GM12878 (cell line): ENCODE data around the gene TAS2R14. TPM values are rescaled to one million over a fixed set of nuclear protein-coding genes. Genes with fewer than 3 reads are reported as not detected.

Source experiments
- ATAC-seq: fragments of 200-7000 bp; cut with Tn5 transposase; 3 replicates; pipeline ENCODE4 v1.9.1; 2020; ENCODE audit warnings: mild to moderate bottlenecking, moderate library complexity
- BruUV-seq: library from RNA; stranded (reverse); fragments of 400-500 nt; replicated peaks from 2 replicates; lab custom pipeline; 2021; lab: Mats Ljungman, UMichigan
- CTCF ChIA-PET: fragments of 300-600 bp; sonication (Branson Sonifier 250); formaldehyde crosslinking; extraction: SDS; loops from one replicate; lab custom pipeline; 2021; ENCODE audit warnings: inconsistent platforms; lab: Yijun Ruan, JAX
- POLR2A ChIA-PET: fragments of 350-600 bp; formaldehyde crosslinking; extraction: SDS; loops from one replicate; lab custom pipeline; 2021; ENCODE audit warnings: inconsistent platforms; lab: Charles Lee
- RAD21 ChIA-PET: fragments of 300-600 bp; sonication (Branson Sonifier 250); formaldehyde crosslinking; loops from one replicate; lab custom pipeline; 2023; ENCODE audit warnings: antibody characterized with exemption; ENCODE audit not compliant: unreplicated experiment; lab: Charles Lee
- SMC1A ChIA-PET: fragments of 300-600 bp; sonication (Branson Sonifier 250); formaldehyde crosslinking; loops from one replicate; lab custom pipeline; 2023; ENCODE audit not compliant: unreplicated experiment, uncharacterized antibody; lab: Charles Lee
- DNase-seq: peaks from one replicate; pipeline ENCODE4 v3.0.0-alpha.2; 2011; ENCODE audit warnings: low read depth, low spot score
- FAIRE-seq: peaks from 3 replicates; lab custom pipeline; 2011; peaks lifted over from hg19 to GRCh38; lab: Jason Lieb, UNC
- H2AFZ ChIP-seq: 2 replicates; pipeline ENCODE4 v1.6.0; 2011; ENCODE audit warnings: low read depth, low read length, control low read depth; ENCODE audit not compliant: control insufficient read depth
- H3K27ac ChIP-seq: 2 replicates; pipeline ENCODE4 v1.5.1; 2011; ENCODE audit warnings: control low read depth; ENCODE audit not compliant: control insufficient read depth, insufficient read depth
- H3K27me3 ChIP-seq, 2 experiments: replicated peaks in 1 of 2; 2 replicates each; pipeline versions ENCODE4 v1.6.0 to v1.6.1; 2011; ENCODE audit warnings: low read length in 1 of 2; ENCODE audit not compliant: control insufficient read depth in 2 of 2, insufficient read depth in 2 of 2
- H3K36me3 ChIP-seq, 2 experiments: 2 replicates each; pipeline ENCODE4 v1.5.1; 2011; ENCODE audit warnings: low read length in 1 of 2; ENCODE audit not compliant: control insufficient read depth in 2 of 2, insufficient read depth in 2 of 2
- H3K4me1 ChIP-seq: 2 replicates; pipeline ENCODE4 v1.6.1; 2011; ENCODE audit warnings: mild to moderate bottlenecking, low read length, moderate library complexity, mixed read lengths; ENCODE audit not compliant: control insufficient read depth, insufficient read depth
- H3K4me2 ChIP-seq: 2 replicates; pipeline ENCODE4 v1.6.0; 2011; ENCODE audit warnings: control low read depth; ENCODE audit not compliant: control insufficient read depth, insufficient read depth
- H3K4me3 ChIP-seq: fragments of 200-600 bp; sonication (generic); 2 replicates; pipeline ENCODE4 v1.5.1; 2016
- H3K79me2 ChIP-seq: 2 replicates; pipeline ENCODE4 v1.6.0; 2011; ENCODE audit warnings: low read length; ENCODE audit not compliant: control insufficient read depth, insufficient read depth
- H3K9ac ChIP-seq: 2 replicates; pipeline ENCODE4 v1.8.0; 2011; ENCODE audit warnings: low read length, control low read depth, mixed read lengths; ENCODE audit not compliant: control insufficient read depth, insufficient read depth
- H3K9me3 ChIP-seq: replicated peaks from 3 replicates; pipeline ENCODE4 v1.5.1; 2011; ENCODE audit warnings: mild to moderate bottlenecking, low read length; ENCODE audit not compliant: control insufficient read depth, insufficient read depth
- H4K20me1 ChIP-seq: 2 replicates; pipeline ENCODE4 v1.6.0; 2011; ENCODE audit not compliant: control insufficient read depth, insufficient read depth
- CBX3 ChIP-seq: fragments of 200-600 bp; sonication (generic); IDR thresholded peaks from 2 replicates; pipeline ENCODE4 v1.6.1; 2016; ENCODE audit warnings: low read depth, borderline replicate concordance
- CHD1 ChIP-seq: IDR thresholded peaks from 2 replicates; pipeline ENCODE4 v1.6.1; 2012; ENCODE audit warnings: low read depth, low read length, improper control_type of control experiment
- EP300 ChIP-seq, 2 experiments: fragments of 150-350 bp in 1 of 2; IDR thresholded peaks; 2 replicates each; pipeline ENCODE4 v1.6.1; 2011 to 2012; ENCODE audit warnings: low read depth in 2 of 2, low read length in 2 of 2, borderline replicate concordance in 1 of 2, improper control_type of control experiment in 1 of 2, inconsistent platforms in 1 of 2; ENCODE audit not compliant: control insufficient read depth in 1 of 2
- FOXK2 ChIP-seq: fragments of 450-650 bp; IDR thresholded peaks from 2 replicates; pipeline ENCODE4 v1.6.1; 2017; ENCODE audit warnings: mild to moderate bottlenecking, moderate library complexity
- HDGF ChIP-seq: fragments of 450-650 bp; IDR thresholded peaks from 2 replicates; pipeline ENCODE4 v1.6.1; 2016; ENCODE audit warnings: antibody characterized with exemption
- IKZF1 ChIP-seq: fragments of 450-650 bp; conservative IDR thresholded peaks from 2 replicates; pipeline ENCODE4 v1.6.1; 2017; ENCODE audit warnings: antibody characterized with exemption, mild to moderate bottlenecking
- NR2C1 ChIP-seq: fragments of 450-650 bp; IDR thresholded peaks from 2 replicates; pipeline ENCODE4 v1.6.1; 2017; ENCODE audit warnings: antibody characterized with exemption, mild to moderate bottlenecking, moderate library complexity
- PAX8 ChIP-seq: fragments of 450-650 bp; IDR thresholded peaks from 2 replicates; pipeline ENCODE4 v1.6.1; 2017; ENCODE audit warnings: mild to moderate bottlenecking, moderate library complexity
- POU2F2 ChIP-seq: IDR thresholded peaks from 3 replicates; pipeline ENCODE4 v1.6.1; 2011; ENCODE audit warnings: low read depth, mild to moderate bottlenecking, low read length, borderline replicate concordance
- RAD51 ChIP-seq: fragments of 450-650 bp; IDR thresholded peaks from 2 replicates; pipeline ENCODE4 v1.6.1; 2016; ENCODE audit warnings: moderate library complexity, mild to moderate bottlenecking, inconsistent platforms
- RB1 ChIP-seq: fragments of 450-650 bp; formaldehyde crosslinking; IDR thresholded peaks from 2 replicates; pipeline ENCODE4 v1.6.1; 2017; ENCODE audit warnings: mild to moderate bottlenecking, borderline replicate concordance
- SUZ12 ChIP-seq: fragments of 200-600 bp; sonication (generic); IDR thresholded peaks from one replicate; pipeline ENCODE4 v1.6.1; 2018; ENCODE audit warnings: antibody characterized with exemption, mild to moderate bottlenecking; ENCODE audit not compliant: unreplicated experiment
- TCF3 ChIP-seq: IDR thresholded peaks from 2 replicates; pipeline ENCODE4 v1.6.1; 2012; ENCODE audit warnings: low read depth, mild to moderate bottlenecking, low read length, borderline replicate concordance; ENCODE audit not compliant: insufficient read depth
- ZNF24 ChIP-seq: fragments of 450-650 bp; IDR thresholded peaks from 2 replicates; pipeline ENCODE4 v1.6.1; 2017; ENCODE audit warnings: antibody characterized with exemption, mild to moderate bottlenecking
- WGBS: methylation state at CpG from one replicate; pipeline ENCODE4 v1.1.6; 2016; ENCODE audit warnings: low lambda C conversion rate; ENCODE audit not compliant: insufficient replicate concordance, insufficient coverage; ENCODE audit errors: missing lambda C conversion rate; 5-methylcytosine and 5-hydroxymethylcytosine counted together
- in situ Hi-C: fragments of 300-500 bp; cut with MboI; formaldehyde crosslinking; loops from 9 replicates; pipeline ENCODE4 v1.14.3; 2018; ENCODE audit warnings: mixed read lengths
- intact Hi-C: fragments of 100-400 bp; cut with micrococcal nuclease; formaldehyde crosslinking; loops from one replicate; pipeline ENCODE4 v1.14.2; 2022; ENCODE audit not compliant: unreplicated experiment
- polyA plus RNA-seq, 11 experiments: library from polyadenylated mRNA; depleted of rRNA in 4 of 11; unstranded in 6 of 11; stranded (reverse) in 5 of 11; fragments of >200 nt; fragmentation: Nextera tagmentation in 4 of 11; fragmentation: Illumina TruSeq in 1 of 11; extraction: Ambion mirVana in 4 of 11; extraction: Trizol in 1 of 11; gene quantifications; 1 replicate in 1 of 11; 2 replicates in 10 of 11; pipeline versions ENCODE4 v1.2.1 to v1.2.3, GENCODE V29; 2011 to 2016; ENCODE audit warnings: inconsistent platforms in 2 of 11, missing spikeins in 2 of 11, low read depth in 1 of 11
- total RNA-seq, 4 experiments: library from RNA; depleted of rRNA in 3 of 4; stranded (reverse); fragments of >200 nt in 3 of 4; fragmentation: Illumina TruSeq in 1 of 4; extraction: Trizol in 1 of 4; gene quantifications; 2 replicates each; pipeline versions ENCODE4 v1.2.1 to v1.2.3, GENCODE V29; 2013 to 2021
- TF ChIP-seq, protein P1 (sequence below), 3 experiments: IDR thresholded peaks in 2 of 3; conservative IDR thresholded peaks in 1 of 3; 2 replicates each; pipeline ENCODE4 v1.5.1; 2011; ENCODE audit warnings: low read depth in 3 of 3, low read length in 3 of 3, mild to moderate bottlenecking in 3 of 3, control low read depth in 2 of 3, moderate library complexity in 2 of 3, inconsistent platforms in 1 of 3, mixed read lengths in 1 of 3; ENCODE audit not compliant: control insufficient read depth in 2 of 3, insufficient read depth in 1 of 3; ENCODE audit errors: extremely low read depth in 1 of 3
- TF ChIP-seq, protein P2 (sequence below): IDR thresholded peaks from 2 replicates; pipeline ENCODE4 v1.6.1; 2012; ENCODE audit warnings: low read depth, low read length, improper control_type of control experiment
- TF ChIP-seq, protein P3 (sequence below): fragments of 450-650 bp; IDR thresholded peaks from 2 replicates; pipeline ENCODE4 v1.6.1; 2017; ENCODE audit warnings: mild to moderate bottlenecking, low read depth, inconsistent platforms; ENCODE audit not compliant: poor library complexity, severe bottlenecking
- TF ChIP-seq, protein P4 (sequence below): IDR thresholded peaks from 2 replicates; pipeline ENCODE4 v1.6.1; 2011; ENCODE audit warnings: borderline replicate concordance, low read depth, mild to moderate bottlenecking, moderate library complexity, mixed read lengths, low read length; ENCODE audit not compliant: insufficient read depth; ENCODE audit errors: extremely low read length

TAS2R14 gene
- total and polyA plus RNA-seq, 10 of the 15 experiments (the other 5 are each of a cell fraction or from before 2014, with no cell fraction given) = 1.2 to 4.4 (median 2.2) TPM

DNA sequence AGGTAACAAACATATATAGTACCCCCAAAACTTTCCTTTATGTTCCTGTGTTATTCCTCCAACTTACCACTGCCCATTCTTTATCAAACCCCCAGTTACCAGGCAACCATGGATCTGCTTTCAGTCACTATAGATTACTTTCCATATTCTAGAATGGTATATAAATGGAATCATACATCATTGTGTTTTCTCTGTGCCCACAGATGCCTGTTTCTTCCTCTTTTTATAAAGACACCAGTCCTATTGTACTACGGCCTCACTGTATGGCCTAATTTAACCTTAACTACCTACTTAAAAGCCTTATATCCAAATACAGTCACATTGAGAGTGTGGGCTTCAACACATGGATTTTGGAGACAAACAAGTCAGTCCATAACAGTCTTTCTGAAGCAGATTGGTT lies 2.6 kb downstream of the TAS2R14 start (continued):
- TF ChIP-seq NR2C1 = no peak
- TF ChIP-seq, protein P1, sequence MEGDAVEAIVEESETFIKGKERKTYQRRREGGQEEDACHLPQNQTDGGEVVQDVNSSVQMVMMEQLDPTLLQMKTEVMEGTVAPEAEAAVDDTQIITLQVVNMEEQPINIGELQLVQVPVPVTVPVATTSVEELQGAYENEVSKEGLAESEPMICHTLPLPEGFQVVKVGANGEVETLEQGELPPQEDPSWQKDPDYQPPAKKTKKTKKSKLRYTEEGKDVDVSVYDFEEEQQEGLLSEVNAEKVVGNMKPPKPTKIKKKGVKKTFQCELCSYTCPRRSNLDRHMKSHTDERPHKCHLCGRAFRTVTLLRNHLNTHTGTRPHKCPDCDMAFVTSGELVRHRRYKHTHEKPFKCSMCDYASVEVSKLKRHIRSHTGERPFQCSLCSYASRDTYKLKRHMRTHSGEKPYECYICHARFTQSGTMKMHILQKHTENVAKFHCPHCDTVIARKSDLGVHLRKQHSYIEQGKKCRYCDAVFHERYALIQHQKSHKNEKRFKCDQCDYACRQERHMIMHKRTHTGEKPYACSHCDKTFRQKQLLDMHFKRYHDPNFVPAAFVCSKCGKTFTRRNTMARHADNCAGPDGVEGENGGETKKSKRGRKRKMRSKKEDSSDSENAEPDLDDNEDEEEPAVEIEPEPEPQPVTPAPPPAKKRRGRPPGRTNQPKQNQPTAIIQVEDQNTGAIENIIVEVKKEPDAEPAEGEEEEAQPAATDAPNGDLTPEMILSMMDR (IDR thresholded peaks at IDR 0.05 in 2 of 3, conservative IDR thresholded peaks at IDR 0.05 in 1 of 3; ENCODE audit: control insufficient read depth in 2 of 3, extremely low read depth in 1 of 3, insufficient read depth in 1 of 3, low read depth in 3 of 3, low read length in 3 of 3) = no peak

DNA sequence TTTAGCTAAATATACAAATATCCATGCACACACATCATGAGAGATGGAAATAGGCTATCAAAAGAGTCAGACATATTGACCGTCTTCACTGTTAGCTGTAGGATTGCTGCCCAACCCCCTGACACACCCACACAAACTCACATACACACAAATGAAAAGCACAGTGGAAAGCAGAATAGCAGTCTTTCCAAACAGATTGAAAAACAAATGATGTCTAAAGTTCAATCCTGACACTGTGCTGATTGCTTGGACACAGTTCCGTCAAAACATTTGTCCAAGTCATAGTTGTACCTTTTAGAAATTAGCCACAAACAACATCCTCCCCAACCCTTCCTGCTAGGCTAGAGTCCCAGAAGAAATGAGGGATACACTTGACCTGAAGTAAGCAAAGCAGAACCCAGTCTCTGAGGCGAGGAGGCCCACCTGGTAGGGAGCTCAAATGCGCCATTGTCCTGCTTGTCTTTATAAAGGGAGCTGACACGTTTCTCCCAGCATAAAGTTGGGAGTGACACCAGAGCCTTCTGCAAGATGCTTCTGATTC lies 10.2 kb downstream of the TAS2R14 start, which contains the start of gene PRH2:
Gene PRH2 (plus strand): TSS at position 491 of the 541 bp plus-strand sequence. CDS start 38 bp downstream, at position 529.
- H3K27ac ChIP-seq = no peak within 1 kb of the TSS
- intact Hi-C loops (no loop called here), in situ Hi-C loops (no loop called here)
- H3K4me1 ChIP-seq = no peaks in the 10 kb centered on the region
- no peak for FAIRE-seq
- H3K79me2 ChIP-seq = no peaks in the 10 kb centered on the region
- ATAC-seq = no peak
- H3K27me3 ChIP-seq = no peaks in the 10 kb centered on the region
- no peaks in the 10 kb centered on the region for H3K9me3 ChIP-seq
- H3K36me3 ChIP-seq = no peaks in the 10 kb centered on the region
- no peak for DNase-seq
- H3K4me3 ChIP-seq = no peak within 1 kb of the TSS
- BruUV-seq = no TSS peak
- no peak within 1 kb of the TSS for H3K9ac ChIP-seq
- ChIA-PET CTCF (no interaction called here), SMC1A (no interaction called here), RAD21 (no interaction called here), POLR2A (no interaction called here)
- no peaks in the 10 kb centered on the region for H4K20me1 ChIP-seq
- H2AFZ ChIP-seq = no peak within 1 kb of the TSS
- TF ChIP-seq, protein P2, sequence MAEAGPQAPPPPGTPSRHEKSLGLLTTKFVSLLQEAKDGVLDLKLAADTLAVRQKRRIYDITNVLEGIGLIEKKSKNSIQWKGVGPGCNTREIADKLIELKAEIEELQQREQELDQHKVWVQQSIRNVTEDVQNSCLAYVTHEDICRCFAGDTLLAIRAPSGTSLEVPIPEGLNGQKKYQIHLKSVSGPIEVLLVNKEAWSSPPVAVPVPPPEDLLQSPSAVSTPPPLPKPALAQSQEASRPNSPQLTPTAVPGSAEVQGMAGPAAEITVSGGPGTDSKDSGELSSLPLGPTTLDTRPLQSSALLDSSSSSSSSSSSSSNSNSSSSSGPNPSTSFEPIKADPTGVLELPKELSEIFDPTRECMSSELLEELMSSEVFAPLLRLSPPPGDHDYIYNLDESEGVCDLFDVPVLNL = no peak
- TF ChIP-seq RAD51 = no peak
- TF ChIP-seq HDGF = no peak
- TF ChIP-seq TCF3 = no peak
- no peak for TF ChIP-seq PAX8
- TF ChIP-seq CBX3 = no peak
- no peak for TF ChIP-seq IKZF1
- TF ChIP-seq, protein P3, sequence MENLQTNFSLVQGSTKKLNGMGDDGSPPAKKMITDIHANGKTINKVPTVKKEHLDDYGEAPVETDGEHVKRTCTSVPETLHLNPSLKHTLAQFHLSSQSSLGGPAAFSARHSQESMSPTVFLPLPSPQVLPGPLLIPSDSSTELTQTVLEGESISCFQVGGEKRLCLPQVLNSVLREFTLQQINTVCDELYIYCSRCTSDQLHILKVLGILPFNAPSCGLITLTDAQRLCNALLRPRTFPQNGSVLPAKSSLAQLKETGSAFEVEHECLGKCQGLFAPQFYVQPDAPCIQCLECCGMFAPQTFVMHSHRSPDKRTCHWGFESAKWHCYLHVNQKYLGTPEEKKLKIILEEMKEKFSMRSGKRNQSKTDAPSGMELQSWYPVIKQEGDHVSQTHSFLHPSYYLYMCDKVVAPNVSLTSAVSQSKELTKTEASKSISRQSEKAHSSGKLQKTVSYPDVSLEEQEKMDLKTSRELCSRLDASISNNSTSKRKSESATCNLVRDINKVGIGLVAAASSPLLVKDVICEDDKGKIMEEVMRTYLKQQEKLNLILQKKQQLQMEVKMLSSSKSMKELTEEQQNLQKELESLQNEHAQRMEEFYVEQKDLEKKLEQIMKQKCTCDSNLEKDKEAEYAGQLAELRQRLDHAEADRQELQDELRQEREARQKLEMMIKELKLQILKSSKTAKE = no peak
- TF ChIP-seq ZNF24 = no peak
- no peak for TF ChIP-seq FOXK2
- no peak for TF ChIP-seq CHD1
- TF ChIP-seq POU2F2 = no peak
- TF ChIP-seq RB1 = no peak
- TF ChIP-seq EP300 (IDR thresholded peaks at IDR 0.05; ENCODE audit: borderline replicate concordance in 1 of 2, control insufficient read depth in 1 of 2, low read depth in 2 of 2, low read length in 2 of 2) = no peak
- TF ChIP-seq, protein P4, sequence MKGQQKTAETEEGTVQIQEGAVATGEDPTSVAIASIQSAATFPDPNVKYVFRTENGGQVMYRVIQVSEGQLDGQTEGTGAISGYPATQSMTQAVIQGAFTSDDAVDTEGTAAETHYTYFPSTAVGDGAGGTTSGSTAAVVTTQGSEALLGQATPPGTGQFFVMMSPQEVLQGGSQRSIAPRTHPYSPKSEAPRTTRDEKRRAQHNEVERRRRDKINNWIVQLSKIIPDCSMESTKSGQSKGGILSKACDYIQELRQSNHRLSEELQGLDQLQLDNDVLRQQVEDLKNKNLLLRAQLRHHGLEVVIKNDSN = no peak
- TF ChIP-seq SUZ12 = no peak
- no peak within 1 kb of the TSS for H3K4me2 ChIP-seq
- WGBS = 68% methylated on average over 5 of the region's 5 CpGs
